Stomach (tissue), 4 donors: ENCODE measurements around the gene SPINT4.

Experiments
- EP300 ChIP-seq: sonication (generic); formaldehyde crosslinking; IDR thresholded peaks from one replicate; pipeline ENCODE4 v1.6.1; 2017; ENCODE audit warnings: antibody characterized with exemption
- POLR2A ChIP-seq, 4 donors: fragments of 450-650 bp; IDR thresholded peaks; one replicate each; pipeline ENCODE4 v1.6.1; 2016; ENCODE audit warnings: antibody characterized with exemption in 4 of 4, control low read depth in 2 of 4, mild to moderate bottlenecking in 1 of 4, moderate library complexity in 1 of 4
- POLR2AphosphoS5 ChIP-seq, 3 donors: sonication (generic); formaldehyde crosslinking; IDR thresholded peaks; one replicate each; pipeline ENCODE4 v1.6.1; 2016; ENCODE audit warnings: antibody characterized with exemption in 3 of 3
- TF ChIP-seq, protein P1 (sequence below), 7 experiments: fragments of 450-650 bp in 4 of 7; fragments of 200-600 bp in 3 of 7; sonication (generic) in 3 of 7; IDR thresholded peaks; one replicate each; pipeline ENCODE4 v1.5.1; 2016 to 2019; ENCODE audit warnings: antibody characterized with exemption in 7 of 7, control low read depth in 2 of 7, mild to moderate bottlenecking in 1 of 7

DNA sequence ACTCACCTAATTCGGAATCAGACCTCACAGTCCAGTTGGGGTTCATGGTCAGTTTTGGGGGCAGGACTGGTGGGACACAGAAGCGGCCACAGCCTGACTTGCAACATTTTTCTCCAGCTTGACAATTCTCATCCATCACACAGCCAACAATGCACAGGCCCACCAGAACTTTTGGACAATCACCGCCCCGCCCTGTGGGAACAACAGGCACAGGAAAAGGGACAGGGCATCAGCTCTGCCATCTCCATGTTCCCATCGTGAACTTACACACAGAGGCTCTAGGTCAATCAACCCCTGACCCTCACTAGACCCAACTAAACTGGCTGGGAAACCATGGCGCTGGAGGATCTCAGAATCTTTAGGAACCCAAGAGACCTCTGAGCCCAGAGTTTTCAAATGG, 53.3 kb downstream of the SPINT4 start:
- TF ChIP-seq POLR2A (IDR thresholded peaks at IDR 0.05), result no peak
- TF ChIP-seq, protein P1, sequence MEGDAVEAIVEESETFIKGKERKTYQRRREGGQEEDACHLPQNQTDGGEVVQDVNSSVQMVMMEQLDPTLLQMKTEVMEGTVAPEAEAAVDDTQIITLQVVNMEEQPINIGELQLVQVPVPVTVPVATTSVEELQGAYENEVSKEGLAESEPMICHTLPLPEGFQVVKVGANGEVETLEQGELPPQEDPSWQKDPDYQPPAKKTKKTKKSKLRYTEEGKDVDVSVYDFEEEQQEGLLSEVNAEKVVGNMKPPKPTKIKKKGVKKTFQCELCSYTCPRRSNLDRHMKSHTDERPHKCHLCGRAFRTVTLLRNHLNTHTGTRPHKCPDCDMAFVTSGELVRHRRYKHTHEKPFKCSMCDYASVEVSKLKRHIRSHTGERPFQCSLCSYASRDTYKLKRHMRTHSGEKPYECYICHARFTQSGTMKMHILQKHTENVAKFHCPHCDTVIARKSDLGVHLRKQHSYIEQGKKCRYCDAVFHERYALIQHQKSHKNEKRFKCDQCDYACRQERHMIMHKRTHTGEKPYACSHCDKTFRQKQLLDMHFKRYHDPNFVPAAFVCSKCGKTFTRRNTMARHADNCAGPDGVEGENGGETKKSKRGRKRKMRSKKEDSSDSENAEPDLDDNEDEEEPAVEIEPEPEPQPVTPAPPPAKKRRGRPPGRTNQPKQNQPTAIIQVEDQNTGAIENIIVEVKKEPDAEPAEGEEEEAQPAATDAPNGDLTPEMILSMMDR (IDR thresholded peaks at IDR 0.05), result no peak
- no peak for TF ChIP-seq EP300
- TF ChIP-seq POLR2AphosphoS5 (IDR thresholded peaks at IDR 0.05), result no peak
